ENCODE measurements around the gene GABRB1.
"Not testable (repeated sequence)": the region's sequence is repeated elsewhere in the genome, so short reads cannot be mapped to it uniquely, and the experiment has no call there.

GABRB1 gene

GRCh38 chr4:47326025-47326424 is 294.7 kb downstream of the GABRB1 start:
- DNase-seq, result no peak

- no peak for DNase-seq
Measured at GRCh38 chr4:47330866-47331265, 299.5 kb downstream of the GABRB1 start.

- no peak for DNase-seq
Measured at GRCh38 chr4:47334652-47335051, 303.3 kb downstream of the GABRB1 start.

GRCh38 chr4:47337893-47338292 is 306.5 kb downstream of the GABRB1 start:
- no peak for DNase-seq

GRCh38 chr4:47340914-47341313 is 309.5 kb downstream of the GABRB1 start:
- no peak for DNase-seq

GRCh38 chr4:47342796-47343195 is 311.4 kb downstream of the GABRB1 start:
- no peak for DNase-seq

GRCh38 chr4:47349326-47349725 is 318.0 kb downstream of the GABRB1 start:
- DNase-seq, result no peak

- no peak for DNase-seq
Measured at GRCh38 chr4:47355568-47355967, 324.2 kb downstream of the GABRB1 start.

- no peak for DNase-seq
Measured at GRCh38 chr4:47359891-47360290, 328.5 kb downstream of the GABRB1 start.

GRCh38 chr4:47367761-47368160 is 336.4 kb downstream of the GABRB1 start:
- DNase-seq, result no peak

- DNase-seq, result no peak
Measured at GRCh38 chr4:47368211-47368610, 336.8 kb downstream of the GABRB1 start.

GRCh38 chr4:47372561-47372960 is 341.2 kb downstream of the GABRB1 start:
- DNase-seq, result no peak

GRCh38 chr4:47373174-47373573 is 341.8 kb downstream of the GABRB1 start:
- DNase-seq, result no peak

GRCh38 chr4:47373709-47374108 is 342.3 kb downstream of the GABRB1 start:
- DNase-seq, result no peak

- no peak for DNase-seq
Measured at GRCh38 chr4:47374477-47374876, 343.1 kb downstream of the GABRB1 start.

- not testable (repeated sequence) for DNase-seq
Measured at GRCh38 chr4:47378021-47378530, 346.7 kb downstream of the GABRB1 start.

GRCh38 chr4:47381172-47381571 is 349.8 kb downstream of the GABRB1 start:
- DNase-seq, result no peak

- no peak for DNase-seq
Measured at GRCh38 chr4:47382846-47383360, 351.5 kb downstream of the GABRB1 start.

GRCh38 chr4:47383829-47384427 is 352.6 kb downstream of the GABRB1 start:
- DNase-seq, result no peak

- DNase-seq, result no peak
Measured at GRCh38 chr4:47386146-47386545, 354.8 kb downstream of the GABRB1 start.

- DNase-seq, result no peak
Measured at GRCh38 chr4:47386561-47387235, 355.3 kb downstream of the GABRB1 start.

GRCh38 chr4:47390428-47391125 is 359.2 kb downstream of the GABRB1 start:
- DNase-seq, result no peak

GRCh38 chr4:47391256-47391655 is 359.9 kb downstream of the GABRB1 start:
- DNase-seq, result no peak

GRCh38 chr4:47406408-47406807 is 375.0 kb downstream of the GABRB1 start:
- no peak for DNase-seq

All from activated CD4-positive, alpha-beta T cell treated with anti-CD3 and anti-CD28 coated beads for 48 hours (primary cell).